HCT116 (cell line): ENCODE data around the gene ABHD12. TPM values are rescaled to one million over a fixed set of nuclear protein-coding genes. Genes with fewer than 3 reads are reported as not detected.

ENCODE experiments used
- ATAC-seq: fragments of 200-7000 bp; cut with Tn5 transposase; 2 replicates; pipeline ENCODE4 v1.9.1; 2020; ENCODE audit warnings: mild to moderate bottlenecking, moderate library complexity
- BruUV-seq: library from RNA; stranded (reverse); fragments of 400-500 nt; replicated peaks from 2 replicates; lab custom pipeline; 2021; lab: Mats Ljungman, UMichigan
- CTCF ChIA-PET: fragments of 300-600 bp; sonication (Branson Sonifier 250); formaldehyde crosslinking; loops from one replicate; lab custom pipeline; 2021; ENCODE audit warnings: antibody characterized with exemption; lab: Charles Lee
- POLR2A ChIA-PET: fragments of 300-600, 350-600 bp; sonication (Branson Sonifier 250); formaldehyde crosslinking; loops from one replicate; lab custom pipeline; 2021; ENCODE audit warnings: antibody characterized with exemption; lab: Charles Lee
- RAD21 ChIA-PET, 2 experiments: fragments of 300-600 bp; sonication (Branson Sonifier 250); formaldehyde crosslinking; loops; one replicate each; lab custom pipeline; 2023; ENCODE audit warnings: low total read pairs in 2 of 2; ENCODE audit not compliant: uncharacterized antibody in 2 of 2, unreplicated experiment in 2 of 2, low non-redundant PET in 1 of 2; lab: Charles Lee
- DNase-seq: peaks from one replicate; pipeline ENCODE4 v3.0.0-alpha.2; 2010; ENCODE audit warnings: low read depth, low spot score
- H2AFZ ChIP-seq: fragments of 200-600 bp; shearing (Covaris generic), sonication (generic); 2 replicates; pipeline ENCODE4 v1.6.1; 2017; ENCODE audit warnings: low read depth, mixed run types, mixed read lengths, antibody characterized with exemption, low read length; ENCODE audit not compliant: poor library complexity, severe bottlenecking
- H3K27ac ChIP-seq: 2 replicates; pipeline ENCODE4 v1.5.1; 2012; ENCODE audit warnings: low read depth, low read length
- H3K27me3 ChIP-seq: fragments of 200-600 bp; sonication (generic); 2 replicates; pipeline ENCODE4 v1.6.1; 2016; ENCODE audit warnings: mixed run types, low read length, mixed read lengths; ENCODE audit not compliant: insufficient read depth
- H3K36me3 ChIP-seq, 2 experiments: fragments of 200-500 bp in 1 of 2; fragments of 200-600 bp in 1 of 2; sonication (Bioruptor generic) in 1 of 2; sonication (generic) in 1 of 2; 2 replicates each; pipeline versions ENCODE4 v1.5.1 to v1.6.1; 2014 to 2016; ENCODE audit warnings: low read length in 2 of 2, inconsistent platforms in 1 of 2, mixed read lengths in 1 of 2, mixed run types in 1 of 2; ENCODE audit not compliant: insufficient read depth in 2 of 2, control insufficient read depth in 1 of 2
- H3K4me1 ChIP-seq, 2 experiments: fragments of 200-600 bp in 1 of 2; sonication (generic) in 1 of 2; 2 replicates each; pipeline versions ENCODE4 v1.5.1 to v1.6.1; 2012 to 2017; ENCODE audit warnings: low read length in 2 of 2, inconsistent platforms in 1 of 2, mild to moderate bottlenecking in 1 of 2, mixed read lengths in 1 of 2, mixed run types in 1 of 2, moderate library complexity in 1 of 2; ENCODE audit not compliant: insufficient read depth in 2 of 2, control insufficient read depth in 1 of 2
- H3K4me2 ChIP-seq: fragments of 200-600 bp; sonication (generic); 2 replicates; pipeline ENCODE4 v1.6.1; 2017; ENCODE audit warnings: mixed run types, low read length, mixed read lengths
- H3K4me3 ChIP-seq, 2 experiments: fragments of 200-600 bp in 1 of 2; sonication (generic) in 1 of 2; replicated peaks in 1 of 2; 2 replicates each; pipeline ENCODE4 v1.5.1; 2011 to 2016; ENCODE audit warnings: low read length in 2 of 2, control low read depth in 1 of 2, low read depth in 1 of 2, mild to moderate bottlenecking in 1 of 2, mixed read lengths in 1 of 2, mixed run types in 1 of 2
- H3K79me2 ChIP-seq: fragments of 200-600 bp; sonication (generic); 2 replicates; pipeline ENCODE4 v1.6.1; 2017; ENCODE audit warnings: mild to moderate bottlenecking, mixed run types, low read length, moderate library complexity, mixed read lengths; ENCODE audit not compliant: insufficient read depth
- H3K9ac ChIP-seq: fragments of 200-600 bp; sonication (generic); 2 replicates; pipeline ENCODE4 v1.6.1; 2016; ENCODE audit warnings: low read length, mixed read lengths
- H3K9me2 ChIP-seq: fragments of 200-600 bp; sonication (generic), shearing (Covaris generic); 2 replicates; pipeline ENCODE4 v1.6.1; 2017; ENCODE audit warnings: mixed run types, mild to moderate bottlenecking, moderate library complexity; ENCODE audit not compliant: insufficient read depth
- H3K9me3 ChIP-seq, 2 experiments: fragments of 200-500 bp in 1 of 2; fragments of 200-600 bp in 1 of 2; sonication (Bioruptor generic) in 1 of 2; sonication (generic) in 1 of 2; 2 replicates each; pipeline ENCODE4 v1.6.1; 2014 to 2017; ENCODE audit warnings: low read length in 2 of 2, mixed read lengths in 2 of 2, inconsistent platforms in 1 of 2, low read depth in 1 of 2, mild to moderate bottlenecking in 1 of 2, mixed run types in 1 of 2, moderate library complexity in 1 of 2; ENCODE audit not compliant: control insufficient read depth in 1 of 2, insufficient read depth in 1 of 2
- H4K20me1 ChIP-seq: fragments of 200-600 bp; sonication (generic), shearing (Covaris generic); 2 replicates; pipeline ENCODE4 v1.6.1; 2017; ENCODE audit warnings: mixed run types, mild to moderate bottlenecking, moderate library complexity; ENCODE audit not compliant: insufficient read depth
- CBX3 ChIP-seq: IDR thresholded peaks from 2 replicates; pipeline ENCODE4 v1.6.1; 2012; ENCODE audit warnings: low read depth
- CEBPB ChIP-seq: IDR thresholded peaks from 2 replicates; pipeline ENCODE4 v1.6.1; 2012; ENCODE audit warnings: low read depth
- POLR2A ChIP-seq: IDR thresholded peaks from 2 replicates; pipeline ENCODE4 v1.7.0; 2011; ENCODE audit warnings: borderline replicate concordance; ENCODE audit not compliant: insufficient read depth, insufficient read length; ENCODE audit errors: extremely low read depth
- POLR2AphosphoS5 ChIP-seq: IDR thresholded peaks from 2 replicates; pipeline ENCODE4 v1.6.1; 2011; ENCODE audit warnings: mild to moderate bottlenecking, low read depth, low read length, moderate library complexity
- RAD21 ChIP-seq: IDR thresholded peaks from 2 replicates; pipeline ENCODE4 v1.6.1; 2012; ENCODE audit warnings: low read depth, mild to moderate bottlenecking
- SRF ChIP-seq: IDR thresholded peaks from 2 replicates; pipeline ENCODE4 v1.6.1; 2012; ENCODE audit warnings: low read depth
- ZNF274 ChIP-seq: fragments of 200-500 bp; sonication (Bioruptor generic); IDR thresholded peaks from 2 replicates; pipeline ENCODE4 v1.6.1; 2014; ENCODE audit warnings: mild to moderate bottlenecking, low read depth, low read length, inconsistent platforms
- intact Hi-C: fragments of 100-400 bp; cut with micrococcal nuclease; formaldehyde crosslinking; loops from 2 replicates; pipeline ENCODE4 v1.10.0; 2022
- total RNA-seq: library from RNA; stranded (reverse); gene quantifications from one replicate; pipeline ENCODE4 v1.2.1, GENCODE V29; 2021; ENCODE audit not compliant: unreplicated experiment
- TF ChIP-seq, protein P1 (sequence below), 3 experiments: fragments of 200-600 bp in 1 of 3; sonication (generic) in 1 of 3; IDR thresholded peaks in 2 of 3; conservative IDR thresholded peaks in 1 of 3; 2 replicates each; pipeline ENCODE4 v1.5.1; 2012 to 2017; ENCODE audit warnings: low read depth in 2 of 3, low read length in 2 of 3, antibody characterized with exemption in 1 of 3, borderline replicate concordance in 1 of 3, control low read depth in 1 of 3, mild to moderate bottlenecking in 1 of 3, mixed read lengths in 1 of 3, mixed run types in 1 of 3, moderate library complexity in 1 of 3; ENCODE audit not compliant: insufficient read depth in 1 of 3
- TF ChIP-seq, protein P2 (sequence below): IDR thresholded peaks from 2 replicates; pipeline ENCODE4 v1.6.1; 2012

The ABHD12 gene
- total RNA-seq, 1 experiment from 2014 or later: 31.7 TPM

DNA sequence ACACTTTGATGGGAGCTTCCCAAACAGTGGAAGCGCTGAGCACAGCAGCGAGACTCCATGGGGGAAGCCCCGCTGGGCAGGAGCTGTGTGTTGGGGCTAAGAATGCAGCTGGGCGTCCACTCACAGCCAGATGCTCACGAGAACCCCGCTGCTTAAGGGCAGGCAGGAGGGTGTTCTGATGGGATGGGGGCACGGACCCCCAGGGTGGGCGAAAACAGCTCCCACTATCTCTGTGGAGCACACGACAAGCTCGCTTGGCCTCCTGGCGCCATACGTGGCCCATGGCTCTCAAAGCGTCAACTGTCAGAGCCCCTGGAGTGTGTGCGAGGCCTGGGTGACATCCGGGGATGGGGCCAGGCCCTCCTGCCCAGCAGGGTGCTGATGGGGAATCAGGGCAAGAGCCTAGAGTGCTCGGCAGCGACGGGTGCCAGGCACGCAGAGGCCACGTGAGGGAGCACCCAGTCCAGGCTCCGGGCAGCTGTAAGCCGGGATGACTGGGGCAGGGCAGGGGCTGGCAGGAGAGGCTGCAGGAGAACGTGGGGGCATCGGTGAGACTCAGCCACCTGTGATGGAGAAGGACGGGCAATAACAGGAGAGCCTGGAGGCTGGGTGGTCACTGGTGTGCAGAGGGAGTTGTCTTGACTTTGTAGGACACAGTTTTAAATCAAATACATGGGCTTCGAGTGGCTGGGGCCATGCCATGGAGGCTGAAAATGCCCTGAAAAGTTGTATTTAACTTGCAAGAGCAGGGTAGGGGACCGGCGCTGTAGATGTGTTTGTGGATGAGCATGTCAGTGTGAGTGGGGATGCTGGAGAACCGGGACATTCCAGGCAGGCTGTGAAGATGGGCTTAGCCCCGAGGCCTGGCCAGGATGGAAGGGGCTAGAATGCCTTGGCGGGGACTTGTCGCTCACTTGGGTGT lies 115.5 kb downstream of the ABHD12 start:
- Histone ChIP-seq H3K9ac (no peak overlapping the region), H3K9me2 (no peaks in the 10 kb centered on the region), H3K27me3 (no peaks in the 10 kb centered on the region), H3K36me3 (peaks cover 0 to 2% of the 10 kb centered on the region in 2 experiments; a peak in 2 of 4 replicates), H3K4me2 (no peak overlapping the region), H3K79me2 (no peaks in the 10 kb centered on the region), H3K9me3 (no peaks in the 10 kb centered on the region), H4K20me1 (no peaks in the 10 kb centered on the region), H3K27ac (no peak overlapping the region), H2AFZ (no peak overlapping the region), H3K4me1 (no peaks in the 10 kb centered on the region), H3K4me3 (no peak overlapping the region)
- ChIA-PET RAD21 (no interaction called here), POLR2A (no interaction called here), CTCF (no interaction called here)
- no TSS peak for BruUV-seq
- intact Hi-C loops: no loop called here
- TF ChIP-seq CBX3 (no peak), ZNF274 (no peak)
- TF ChIP-seq, protein P1, sequence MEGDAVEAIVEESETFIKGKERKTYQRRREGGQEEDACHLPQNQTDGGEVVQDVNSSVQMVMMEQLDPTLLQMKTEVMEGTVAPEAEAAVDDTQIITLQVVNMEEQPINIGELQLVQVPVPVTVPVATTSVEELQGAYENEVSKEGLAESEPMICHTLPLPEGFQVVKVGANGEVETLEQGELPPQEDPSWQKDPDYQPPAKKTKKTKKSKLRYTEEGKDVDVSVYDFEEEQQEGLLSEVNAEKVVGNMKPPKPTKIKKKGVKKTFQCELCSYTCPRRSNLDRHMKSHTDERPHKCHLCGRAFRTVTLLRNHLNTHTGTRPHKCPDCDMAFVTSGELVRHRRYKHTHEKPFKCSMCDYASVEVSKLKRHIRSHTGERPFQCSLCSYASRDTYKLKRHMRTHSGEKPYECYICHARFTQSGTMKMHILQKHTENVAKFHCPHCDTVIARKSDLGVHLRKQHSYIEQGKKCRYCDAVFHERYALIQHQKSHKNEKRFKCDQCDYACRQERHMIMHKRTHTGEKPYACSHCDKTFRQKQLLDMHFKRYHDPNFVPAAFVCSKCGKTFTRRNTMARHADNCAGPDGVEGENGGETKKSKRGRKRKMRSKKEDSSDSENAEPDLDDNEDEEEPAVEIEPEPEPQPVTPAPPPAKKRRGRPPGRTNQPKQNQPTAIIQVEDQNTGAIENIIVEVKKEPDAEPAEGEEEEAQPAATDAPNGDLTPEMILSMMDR (IDR thresholded peaks at IDR 0.05 in 2 of 3, conservative IDR thresholded peaks at IDR 0.05 in 1 of 3; ENCODE audit: borderline replicate concordance in 1 of 3, insufficient read depth in 1 of 3, low read depth in 2 of 3, low read length in 2 of 3): no peak
- no peak for ATAC-seq
- DNase-seq: no peak

DNA sequence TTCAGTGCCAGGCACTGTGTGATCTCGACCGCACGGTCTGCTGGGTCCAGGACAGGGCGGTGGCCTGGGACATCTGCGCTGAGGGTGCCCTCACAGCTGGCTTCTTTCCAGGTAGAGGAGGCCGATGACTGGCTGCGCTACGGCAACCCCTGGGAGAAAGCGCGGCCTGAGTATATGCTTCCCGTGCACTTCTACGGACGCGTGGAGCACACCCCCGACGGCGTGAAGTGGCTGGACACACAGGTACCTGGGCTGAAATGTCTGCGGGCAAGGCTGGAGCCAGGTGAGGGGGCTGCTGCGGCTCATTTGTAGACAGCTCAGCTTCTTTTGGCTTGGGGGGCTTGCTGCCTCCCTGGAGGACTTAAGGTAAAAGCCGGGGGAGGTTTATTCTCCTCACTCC lies 116.2 kb downstream of the ABHD12 start:
- ATAC-seq (no peak), DNase-seq (no peak)
- Histone ChIP-seq H3K4me2 (no peak overlapping the region), H3K9me2 (no peaks in the 10 kb centered on the region), H3K27ac (no peak overlapping the region), H4K20me1 (no peaks in the 10 kb centered on the region), H3K9me3 (no peaks in the 10 kb centered on the region), H3K36me3 (peaks cover 2 to 3% of the 10 kb centered on the region in 2 experiments; a peak in 3 of 4 replicates), H3K79me2 (no peaks in the 10 kb centered on the region), H3K4me3 (no peak overlapping the region), H3K27me3 (no peaks in the 10 kb centered on the region), H2AFZ (no peak overlapping the region), H3K9ac (no peak overlapping the region), H3K4me1 (no peaks in the 10 kb centered on the region)
- intact Hi-C loops: no loop called here
- ChIA-PET CTCF (no interaction called here), POLR2A (interaction anchor here (0.7 kb wide), 1 partner anchor 63 kb away, joined by 3 read pairs; no protein-coding TSS in a partner anchor), RAD21 (no interaction called here)
- no TSS peak for BruUV-seq
- TF ChIP-seq, protein P2, sequence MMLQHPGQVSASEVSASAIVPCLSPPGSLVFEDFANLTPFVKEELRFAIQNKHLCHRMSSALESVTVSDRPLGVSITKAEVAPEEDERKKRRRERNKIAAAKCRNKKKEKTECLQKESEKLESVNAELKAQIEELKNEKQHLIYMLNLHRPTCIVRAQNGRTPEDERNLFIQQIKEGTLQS: no peak
- TF ChIP-seq SRF (no peak), ZNF274 (no peak), RAD21 (no peak), POLR2A (no peak), CEBPB (no peak), POLR2AphosphoS5 (no peak)
- TF ChIP-seq, protein P1 (IDR thresholded peaks at IDR 0.05 in 2 of 3, conservative IDR thresholded peaks at IDR 0.05 in 1 of 3; ENCODE audit: borderline replicate concordance in 1 of 3, insufficient read depth in 1 of 3, low read depth in 2 of 3, low read length in 2 of 3): no peak
